ENCODE results near the gene PAIP2. TPM values are rescaled to one million over a fixed set of nuclear protein-coding genes. Genes with fewer than 3 reads are reported as not detected.
"Not testable (repeated sequence)": the region's sequence is repeated elsewhere in the genome, so short reads cannot be mapped to it uniquely, and the experiment has no call there.

The PAIP2 gene
- total RNA-seq, 2 experiments from 2014 or later = 108 to 118 TPM

DNA sequence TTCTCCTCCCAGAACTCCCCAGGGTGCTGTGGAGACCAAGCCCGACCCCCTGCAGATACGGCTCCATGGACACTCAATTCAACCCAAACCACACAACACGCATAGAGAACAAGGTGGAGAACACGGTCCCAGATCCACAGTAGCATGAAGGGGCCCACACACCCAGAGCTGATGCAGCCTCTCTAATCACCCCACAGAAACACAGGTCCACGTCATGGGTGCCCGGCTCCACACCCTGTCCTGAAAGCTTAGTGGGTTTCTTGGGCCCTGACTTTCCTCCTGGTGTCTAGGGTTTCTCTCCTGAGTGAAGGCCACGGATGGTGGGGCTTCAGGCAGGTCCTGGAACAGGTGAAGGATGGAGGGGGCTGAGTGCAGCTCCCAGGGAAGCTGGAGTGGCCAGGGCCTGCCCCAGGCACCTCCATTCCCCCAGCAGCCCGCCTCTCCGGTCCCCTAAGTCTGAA lies 43.0 kb downstream of the PAIP2 start:
- Mint-ChIP-seq H3K4me3 (peak overlapping the region; percentile 80), H3K9me3 (no peaks in the 10 kb centered on the region), H3K27me3 (no peaks in the 10 kb centered on the region), H3K4me1 (peaks cover 47% of the 10 kb centered on the region), H3K27ac (peak overlapping the region; percentile 94), H3K36me3 (peaks cover 6% of the 10 kb centered on the region)
- ATAC-seq (ENCODE audit: low read depth) (peak; percentile 1), DNase-seq (no peak)
- POLR2A ChIA-PET = interaction anchor here (0.5 to 1.1 kb wide), 4 partner anchors 13 to 91 kb away, joined by 3 to 12 read pairs (median 6); partner anchors contain the start of genes MATR3 and PAIP2

DNA sequence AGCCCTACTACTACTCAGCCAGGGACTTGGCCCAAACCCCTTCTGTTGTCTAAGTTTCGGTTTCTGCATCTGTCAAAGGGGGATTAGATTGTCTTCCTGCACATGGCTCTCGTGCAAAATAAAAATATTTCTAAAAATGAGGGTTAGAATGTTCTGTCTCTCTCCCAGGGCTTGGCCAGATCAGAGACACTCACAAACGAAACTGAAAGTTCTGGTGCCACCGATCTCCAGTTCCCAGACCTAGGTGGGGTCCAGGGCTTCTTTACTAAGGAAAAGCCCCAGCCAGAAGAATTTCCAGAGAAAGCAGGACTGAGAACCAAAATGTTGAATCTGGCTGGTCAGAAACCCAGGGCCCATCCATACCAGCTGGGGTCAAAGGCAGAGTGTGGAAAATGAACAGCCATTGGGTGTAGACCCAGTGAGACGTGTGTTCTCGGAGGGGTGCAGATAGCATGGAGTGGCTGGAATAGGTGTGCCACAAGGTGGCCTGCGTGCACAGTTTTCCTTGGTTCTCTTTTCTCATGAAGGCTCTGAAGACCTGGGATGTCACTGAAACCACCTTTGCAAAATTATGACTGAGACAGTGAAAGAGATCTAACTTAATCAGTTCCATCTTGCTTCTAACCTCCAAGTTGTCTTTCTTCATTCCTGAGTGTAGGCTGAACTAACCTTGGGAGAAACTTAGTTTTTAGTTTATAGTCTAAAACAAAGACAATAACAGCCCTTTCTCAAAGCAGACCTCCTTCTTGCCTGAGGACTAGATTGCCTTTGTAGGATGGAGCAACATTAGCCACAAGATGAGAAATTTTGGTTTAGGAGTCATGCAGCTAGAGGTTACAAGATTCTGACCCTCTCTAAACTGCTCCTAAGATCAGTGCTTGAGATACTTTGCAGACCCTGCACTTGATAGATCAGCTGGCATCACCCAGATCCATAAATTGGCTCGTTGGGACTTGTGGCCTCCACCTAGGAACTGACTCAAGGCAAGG lies 43.7 kb downstream of the PAIP2 start:
- ATAC-seq (ENCODE audit: low read depth) (peak; percentile 6), DNase-seq (peak; percentile 26)
- Mint-ChIP-seq H3K36me3 (peaks cover 6% of the 10 kb centered on the region), H3K9me3 (no peaks in the 10 kb centered on the region), H3K27ac (peak overlapping the region; percentile 94), H3K27me3 (no peaks in the 10 kb centered on the region), H3K4me1 (peaks cover 54% of the 10 kb centered on the region), H3K4me3 (peak overlapping the region; percentile 80)
- POLR2A ChIA-PET = interaction anchor here (0.9 to 9.1 kb wide), 5 partner anchors 14 to 92 kb away, joined by 3 to 105 read pairs (median 9); partner anchors contain the start of genes MATR3 and PAIP2

DNA sequence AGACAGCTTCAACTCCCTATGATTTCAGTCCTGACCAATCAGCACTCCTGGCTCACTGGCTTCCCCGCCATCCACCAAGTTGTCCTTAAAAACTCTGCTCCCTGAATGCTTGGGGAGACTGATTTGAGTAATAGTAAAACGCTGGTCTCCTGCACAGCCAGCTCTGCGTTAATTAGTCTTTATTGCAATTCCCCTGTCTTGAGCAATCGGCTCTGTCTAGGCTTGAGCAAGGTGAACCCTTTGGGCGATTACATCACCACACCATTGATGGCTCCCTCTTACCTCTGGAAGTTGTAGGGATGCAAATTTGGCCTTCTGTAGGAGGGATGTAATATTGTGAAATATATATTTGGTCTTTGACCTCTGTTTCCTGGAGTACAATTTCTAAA lies 44.4 kb downstream of the PAIP2 start:
- peak overlapping the region; percentile 80 for H3K4me3 Mint-ChIP-seq
- POLR2A ChIA-PET = interaction anchor here (2.2 to 9.1 kb wide), 2 partner anchors 45 to 92 kb away, joined by 9 to 105 read pairs; partner anchors contain the start of genes MATR3 and PAIP2
- no peak for DNase-seq
- H3K36me3 Mint-ChIP-seq = peaks cover 6% of the 10 kb centered on the region
- no peak for ATAC-seq (ENCODE audit: low read depth)
- H3K9me3 Mint-ChIP-seq = no peaks in the 10 kb centered on the region
- peaks cover 61% of the 10 kb centered on the region for H3K4me1 Mint-ChIP-seq
- no peaks in the 10 kb centered on the region for H3K27me3 Mint-ChIP-seq
- H3K27ac Mint-ChIP-seq = peak overlapping the region; percentile 94

DNA sequence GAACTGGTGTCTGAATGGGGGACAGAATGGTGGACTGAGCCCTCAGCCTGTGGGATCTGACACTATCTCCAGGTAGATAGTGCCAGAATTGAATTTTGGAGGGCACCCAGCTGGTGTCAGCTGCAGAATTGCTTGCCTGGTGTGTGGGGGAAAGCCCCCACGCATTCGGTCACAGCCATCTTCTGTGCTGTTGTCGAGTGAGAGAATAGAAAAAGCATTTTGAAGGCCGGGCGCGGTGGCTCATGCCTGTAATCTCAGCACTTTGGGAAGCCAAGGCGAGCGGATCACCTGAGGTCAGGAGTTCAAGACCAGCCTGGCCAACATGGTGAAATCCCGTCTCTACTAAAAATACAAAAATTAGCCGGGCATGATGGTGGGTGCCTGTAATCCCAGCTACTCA lies 45.3 kb downstream of the PAIP2 start:
- DNase-seq = peak; percentile 15
- H3K9me3 Mint-ChIP-seq; ATAC-seq (ENCODE audit: low read depth); H3K36me3 Mint-ChIP-seq; H3K4me3 Mint-ChIP-seq; H3K27me3 Mint-ChIP-seq: not testable (repeated sequence)
- H3K4me1 Mint-ChIP-seq = peaks cover 69% of the 10 kb centered on the region
- POLR2A ChIA-PET = interaction anchor here (2.2 to 9.1 kb wide), 2 partner anchors 46 to 93 kb away, joined by 9 to 105 read pairs; partner anchors contain the start of genes MATR3 and PAIP2
- H3K27ac Mint-ChIP-seq = peak overlapping the region; percentile 69

DNA sequence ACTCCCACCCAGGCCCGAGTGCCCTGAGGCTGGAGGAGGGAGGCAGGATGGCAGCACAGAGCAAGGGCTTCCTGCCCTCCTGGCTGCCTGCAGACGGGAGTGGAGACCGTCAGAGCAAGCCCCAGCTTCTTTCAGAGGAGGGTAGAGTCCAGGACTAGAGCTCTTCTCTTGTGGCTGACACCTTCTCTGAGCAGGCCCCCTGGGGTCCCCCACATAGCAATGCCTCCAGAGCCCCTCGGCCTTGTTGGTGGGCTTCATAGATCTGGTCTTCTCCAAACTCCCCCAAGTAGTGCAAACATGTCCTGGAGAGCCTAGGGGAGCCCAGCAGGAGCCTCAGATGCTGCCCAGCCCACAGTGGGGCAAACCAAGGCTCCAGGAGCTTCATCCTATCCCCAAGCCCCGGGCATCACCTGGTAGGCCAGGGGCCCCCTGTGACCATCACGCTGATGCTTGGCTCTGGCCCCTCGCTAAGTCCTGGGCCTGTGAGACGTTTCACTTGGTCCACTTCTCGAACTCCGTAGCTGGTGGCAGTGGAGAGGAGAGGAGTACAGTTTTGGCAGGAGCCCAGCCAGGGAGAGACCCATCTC lies 46.0 kb downstream of the PAIP2 start:
- H3K27ac Mint-ChIP-seq = peak overlapping the region; percentile 100
- H3K4me1 Mint-ChIP-seq = peaks cover 65% of the 10 kb centered on the region
- peaks cover 8% of the 10 kb centered on the region for H3K36me3 Mint-ChIP-seq
- ATAC-seq (ENCODE audit: low read depth) (no peak), DNase-seq (peak; percentile 38)
- no peaks in the 10 kb centered on the region for H3K27me3 Mint-ChIP-seq
- no peaks in the 10 kb centered on the region for H3K9me3 Mint-ChIP-seq
- POLR2A ChIA-PET = interaction anchor here (0.8 to 9.1 kb wide), 5 partner anchors 9 to 93 kb away, joined by 3 to 105 read pairs (median 3); partner anchors contain the start of gene PAIP2
- peak overlapping the region; percentile 99 for H3K4me3 Mint-ChIP-seq

DNA sequence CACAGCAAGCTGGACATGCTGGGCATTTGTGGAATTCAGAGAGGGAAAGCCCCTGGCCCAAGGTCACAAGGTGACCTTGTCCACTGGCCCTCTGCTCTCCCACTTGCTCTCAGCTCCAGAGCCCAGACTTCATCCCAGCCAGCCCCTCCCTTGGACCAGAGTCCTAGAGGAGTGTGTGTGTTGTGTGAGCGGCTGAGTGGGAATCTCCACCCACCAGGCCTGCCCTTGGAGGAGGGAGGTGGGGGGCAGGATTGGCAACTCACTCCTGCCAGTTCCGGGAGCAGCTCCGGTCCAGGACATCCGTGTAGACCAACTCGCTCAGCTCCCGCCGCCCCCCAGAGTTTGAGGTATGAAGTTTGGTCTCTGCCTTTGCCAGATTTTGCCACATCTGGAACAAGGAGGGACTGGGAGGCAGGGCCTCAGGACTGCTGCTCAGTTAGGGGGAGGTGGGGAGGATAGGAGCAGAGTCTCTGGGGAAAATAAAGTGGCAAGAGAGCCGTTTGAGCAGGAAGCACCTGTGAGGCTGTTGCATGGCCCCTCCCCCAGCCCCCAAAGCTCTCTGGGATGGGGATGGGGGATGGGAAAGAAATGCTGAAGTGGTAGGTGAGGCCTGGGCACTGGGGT lies 46.7 kb downstream of the PAIP2 start:
- H3K36me3 Mint-ChIP-seq = peaks cover 8% of the 10 kb centered on the region
- H3K4me1 Mint-ChIP-seq = peaks cover 64% of the 10 kb centered on the region
- H3K27ac Mint-ChIP-seq = peak overlapping the region; percentile 100
- H3K9me3 Mint-ChIP-seq = no peaks in the 10 kb centered on the region
- H3K4me3 Mint-ChIP-seq = peak overlapping the region; percentile 99
- ATAC-seq (ENCODE audit: low read depth) (no peak), DNase-seq (peak; percentile 45)
- no peaks in the 10 kb centered on the region for H3K27me3 Mint-ChIP-seq
- POLR2A ChIA-PET = interaction anchor here (0.8 to 9.1 kb wide), 5 partner anchors 9 to 94 kb away, joined by 3 to 105 read pairs (median 3); partner anchors contain the start of gene PAIP2

DNA sequence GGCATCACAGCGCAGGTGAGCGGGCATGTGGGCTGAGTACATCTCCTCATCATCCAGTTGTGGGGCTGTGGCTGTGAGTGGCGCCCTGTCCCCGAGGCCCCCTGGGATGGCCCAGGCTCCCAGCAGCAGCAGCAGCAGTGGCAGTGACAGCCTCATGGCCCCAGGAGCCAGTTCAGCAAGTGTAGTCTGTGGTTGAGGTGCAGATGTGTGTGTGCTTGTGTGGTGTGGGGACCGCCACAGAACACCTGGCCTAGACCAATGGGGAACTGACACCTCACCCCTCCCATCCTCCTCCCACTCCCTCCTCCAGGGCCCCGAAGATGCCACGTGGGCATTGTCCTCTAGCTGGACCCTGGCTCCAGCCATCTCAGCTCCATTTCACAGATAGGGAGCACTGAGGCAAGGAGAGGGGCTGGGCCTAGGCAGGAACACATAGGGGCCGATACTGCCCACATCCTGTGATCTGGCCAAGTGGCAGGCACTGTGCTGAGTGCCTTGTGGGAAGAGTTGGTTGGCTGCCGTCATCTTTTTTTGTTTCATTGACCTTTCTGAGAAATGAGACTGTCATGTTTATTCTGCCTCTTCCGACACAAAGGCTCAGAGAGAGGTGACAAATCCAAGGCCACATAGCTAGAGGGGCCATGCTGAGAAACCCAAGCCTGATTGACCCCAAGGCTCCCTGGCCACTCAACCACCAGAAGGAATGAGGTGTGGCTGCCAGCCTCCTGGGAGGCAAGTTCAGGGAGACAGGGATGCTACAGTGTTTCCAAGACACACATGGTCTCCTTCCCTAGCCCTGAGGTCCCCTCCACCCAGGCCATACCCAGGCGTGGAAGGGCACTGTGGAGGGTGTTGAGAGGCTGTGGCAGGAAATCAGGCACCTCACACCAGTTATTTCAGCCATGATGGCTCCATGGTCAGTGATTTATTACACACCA lies 48.3 kb downstream of the PAIP2 start, which contains the start of gene MZB1:
Gene MZB1 (minus strand): TSS at position 213 of the 938 bp plus-strand sequence. CDS start 57 bp downstream, at position 156.
- peak within 1 kb of the TSS; percentile 100 for H3K27ac Mint-ChIP-seq
- H3K4me3 Mint-ChIP-seq = peak within 1 kb of the TSS; percentile 99
- peaks cover 8% of the 10 kb centered on the region for H3K36me3 Mint-ChIP-seq
- no peaks in the 10 kb centered on the region for H3K27me3 Mint-ChIP-seq
- H3K4me1 Mint-ChIP-seq = peaks cover 54% of the 10 kb centered on the region
- peak; percentile 55 for ATAC-seq (ENCODE audit: low read depth)
- peak; percentile 79 for DNase-seq
- no peaks in the 10 kb centered on the region for H3K9me3 Mint-ChIP-seq
- POLR2A ChIA-PET = interaction anchor here (0.7 to 9.1 kb wide), 13 partner anchors 9 to 941 kb away, joined by 3 to 105 read pairs (median 4); partner anchors contain the start of genes MATR3, PAIP2, SIL1 and SPATA24

DNA sequence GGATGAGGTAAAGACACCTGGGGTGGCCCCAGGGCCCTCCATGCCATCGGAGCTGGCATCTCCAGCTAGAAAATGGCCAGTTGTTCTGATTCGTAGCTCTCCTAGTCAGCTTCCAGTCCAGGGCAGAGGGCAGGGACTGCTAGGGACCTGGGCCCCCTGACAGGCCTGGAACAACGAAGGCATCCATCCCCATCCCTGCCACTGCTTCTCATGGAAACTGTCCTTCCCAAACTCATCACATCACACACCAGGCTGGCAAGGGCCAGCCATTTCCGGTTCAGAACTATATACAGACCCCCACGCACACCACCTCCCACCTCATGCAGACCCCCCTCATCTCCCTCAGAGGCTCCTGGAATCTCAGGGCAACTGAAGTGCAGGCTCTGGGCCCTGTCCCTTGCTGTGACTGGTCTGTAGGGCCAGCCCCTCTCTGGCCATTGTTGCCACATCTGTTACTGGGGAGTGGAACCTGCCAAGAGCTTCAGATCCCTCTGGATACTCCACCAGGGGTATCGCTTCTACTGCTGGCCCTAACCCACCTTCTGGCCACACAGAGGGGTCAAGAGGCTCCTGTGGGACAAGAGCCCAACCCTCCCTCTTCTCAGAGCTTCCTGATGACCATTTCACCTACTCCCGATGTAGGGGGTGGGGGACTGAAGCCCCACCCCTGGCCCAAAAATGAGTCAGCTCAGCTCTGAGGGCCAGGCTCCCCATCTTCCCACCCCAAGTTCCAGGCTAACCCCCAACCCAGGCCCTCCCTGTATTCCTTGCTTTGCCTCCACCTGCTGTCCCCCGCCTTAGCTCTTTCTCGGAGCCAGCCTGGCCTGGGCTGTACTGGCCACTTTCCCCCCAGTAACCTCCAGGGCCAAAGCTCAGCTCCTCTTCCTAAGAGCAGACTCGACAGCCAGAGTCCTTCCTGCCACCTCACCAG lies 49.2 kb downstream of the PAIP2 start:
- DNase-seq = peak; percentile 43
- no peak for ATAC-seq (ENCODE audit: low read depth)
- Mint-ChIP-seq H3K9me3 (no peaks in the 10 kb centered on the region), H3K4me3 (peak overlapping the region; percentile 99), H3K27ac (peak overlapping the region; percentile 100), H3K27me3 (no peaks in the 10 kb centered on the region), H3K36me3 (peaks cover 10% of the 10 kb centered on the region), H3K4me1 (peaks cover 47% of the 10 kb centered on the region)
- POLR2A ChIA-PET = interaction anchor here (0.7 to 9.1 kb wide), 19 partner anchors 8 to 942 kb away, joined by 3 to 105 read pairs (median 3); partner anchors contain the start of genes HSPA9, MATR3, PAIP2 and SIL1

DNA sequence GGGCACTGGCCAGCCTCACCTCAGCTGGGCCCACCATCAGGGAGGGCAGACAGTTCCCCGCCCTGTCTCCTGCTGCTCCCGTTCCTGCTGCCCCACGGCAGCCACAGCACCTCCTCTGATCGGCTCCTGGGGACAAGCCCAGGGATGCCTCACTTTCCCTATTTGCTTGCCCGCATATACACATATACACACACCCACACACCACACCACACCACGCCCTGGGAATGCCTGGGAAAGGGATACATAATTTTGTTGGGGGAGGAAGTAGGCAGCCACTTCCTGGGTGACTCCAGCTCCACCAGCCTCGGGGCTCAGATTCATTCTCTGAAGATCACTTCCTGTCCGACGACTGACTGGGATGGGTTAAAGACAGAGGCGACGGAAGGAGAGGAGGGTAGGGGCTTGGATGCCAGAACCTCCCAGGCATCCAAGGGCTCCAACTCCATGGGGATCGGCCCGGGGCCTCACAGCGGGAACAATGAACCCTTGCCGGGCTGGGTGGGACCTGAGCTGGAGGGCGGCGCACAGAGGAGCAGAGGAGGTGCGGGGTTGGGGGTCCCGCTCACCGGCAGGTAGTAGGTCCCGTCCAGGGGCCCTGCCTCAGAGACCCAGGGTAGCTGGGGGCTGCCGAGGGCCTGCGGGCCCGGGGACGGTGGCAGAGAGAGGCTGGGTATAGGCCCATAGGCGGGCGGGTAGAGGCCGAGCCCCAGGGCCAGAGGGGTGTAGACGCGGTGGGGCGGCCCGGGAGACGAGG lies 50.1 kb downstream of the PAIP2 start:
- POLR2A ChIA-PET = interaction anchor here (0.7 to 9.1 kb wide), 14 partner anchors 11 to 816 kb away, joined by 3 to 105 read pairs (median 4); partner anchors contain the start of genes HSPA9, MATR3, PAIP2 and SIL1
- Mint-ChIP-seq H3K27me3 (no peaks in the 10 kb centered on the region), H3K36me3 (peaks cover 10% of the 10 kb centered on the region), H3K4me3 (peak overlapping the region; percentile 99), H3K9me3 (no peaks in the 10 kb centered on the region), H3K27ac (peak overlapping the region; percentile 100), H3K4me1 (peaks cover 48% of the 10 kb centered on the region)
- ATAC-seq (ENCODE audit: low read depth) (peak; percentile 4), DNase-seq (no peak)

DNA sequence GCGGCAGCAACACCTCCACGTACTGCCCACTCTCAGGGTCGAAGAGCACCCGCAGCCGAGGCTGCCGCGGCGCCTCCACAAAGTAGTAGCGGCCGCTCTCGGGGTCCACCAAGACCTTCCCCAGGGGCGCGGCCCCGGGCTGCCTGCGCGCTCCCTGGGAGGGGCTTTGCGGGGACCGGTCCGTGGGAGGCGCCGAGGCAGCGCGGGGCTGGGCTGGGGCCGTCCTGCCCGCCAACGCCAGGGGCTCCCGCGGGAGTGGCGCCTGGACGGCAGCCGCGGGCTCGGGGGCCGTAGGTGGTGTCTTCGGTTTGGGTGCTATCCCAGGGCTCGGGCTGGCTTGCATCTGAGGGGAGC lies 50.6 kb downstream of the PAIP2 start:
- Mint-ChIP-seq H3K9me3 (no peaks in the 10 kb centered on the region), H3K27me3 (no peaks in the 10 kb centered on the region), H3K36me3 (peaks cover 13% of the 10 kb centered on the region), H3K27ac (peak overlapping the region; percentile 100), H3K4me3 (peak overlapping the region; percentile 99), H3K4me1 (peaks cover 54% of the 10 kb centered on the region)
- no peak for DNase-seq
- POLR2A ChIA-PET = interaction anchor here (0.6 to 9.1 kb wide), 10 partner anchors 10 to 169 kb away, joined by 3 to 105 read pairs (median 6); partner anchors contain the start of genes MATR3, PAIP2, SMIM33 and SPATA24
- ATAC-seq (ENCODE audit: low read depth) = peak; percentile 22
